Stimulated activated CD8-positive, alpha-beta memory T cell treated with anti-CD3 and anti-CD28 coated beads, Interleukin-7, amount 100 ng/mL, for 1 hour (primary cell): Measurements from ENCODE around the gene PRPSAP1.
"Not testable (repeated sequence)": the region's sequence is repeated elsewhere in the genome, so short reads cannot be mapped to it uniquely, and the experiment has no call there.

Source experiments
- DNase-seq, 2 donors: peaks; one replicate each; pipeline ENCODE4 v3.0.0-alpha.2; 2020; ENCODE audit warnings: low read depth in 2 of 2

PRPSAP1 gene

GRCh38 chr17:76360461-76360860 lies 6.7 kb upstream of the PRPSAP1 start:
- no peak for DNase-seq

- not testable (repeated sequence) for DNase-seq
These were observed 6.1 kb upstream of the PRPSAP1 start for GRCh38 chr17:76359776-76360175.

GRCh38 chr17:76359375-76359774 lies 5.7 kb upstream of the PRPSAP1 start:
- no peak for DNase-seq

- DNase-seq, result no peak
These were observed 4.0 kb upstream of the PRPSAP1 start for GRCh38 chr17:76357597-76358158.

GRCh38 chr17:76356803-76357456 lies 3.2 kb upstream of the PRPSAP1 start:
- DNase-seq, result no peak

- no peak for DNase-seq
These were observed 1.1 kb upstream of the PRPSAP1 start for GRCh38 chr17:76354747-76355310.

- DNase-seq, result no peak
These were observed 607 bp upstream of the PRPSAP1 start for GRCh38 chr17:76354317-76354729.

- no peak for DNase-seq
These were observed 615 bp downstream of the PRPSAP1 start for GRCh38 chr17:76353004-76353598.

- DNase-seq, result no peak
These were observed 2.1 kb downstream of the PRPSAP1 start for GRCh38 chr17:76351526-76352071.

- DNase-seq, result no peak
These were observed 3.3 kb downstream of the PRPSAP1 start for GRCh38 chr17:76350463-76350862.

GRCh38 chr17:76346936-76347335 lies 6.8 kb downstream of the PRPSAP1 start:
- DNase-seq, result not testable (repeated sequence)

- DNase-seq, result no peak
These were observed 8.2 kb downstream of the PRPSAP1 start for GRCh38 chr17:76345377-76345974.

GRCh38 chr17:76343106-76343505 lies 10.6 kb downstream of the PRPSAP1 start:
- DNase-seq, result no peak

GRCh38 chr17:76341301-76341700 lies 12.4 kb downstream of the PRPSAP1 start:
- DNase-seq, result no peak

GRCh38 chr17:76337413-76337777 lies 16.3 kb downstream of the PRPSAP1 start:
- no peak for DNase-seq

GRCh38 chr17:76336756-76337412 lies 16.8 kb downstream of the PRPSAP1 start:
- DNase-seq, result no peak

- DNase-seq, result no peak
These were observed 17.9 kb downstream of the PRPSAP1 start for GRCh38 chr17:76335716-76336381.

GRCh38 chr17:76333673-76334505 lies 19.8 kb downstream of the PRPSAP1 start:
- DNase-seq, result no peak

- no peak for DNase-seq
These were observed 22.6 kb downstream of the PRPSAP1 start for GRCh38 chr17:76331083-76331482.

GRCh38 chr17:76329664-76330063 lies 24.1 kb downstream of the PRPSAP1 start:
- no peak for DNase-seq
